Natural killer cell (primary cell): ENCODE data around the gene GPC4. TPM values are rescaled to one million over a fixed set of nuclear protein-coding genes. Genes with fewer than 3 reads are reported as not detected.

ENCODE experiments used
- ATAC-seq, 3 donors: fragments of 150-1000 bp in 2 of 3; fragments of 200-7000 bp in 1 of 3; cut with Tn5 transposase; 1 replicate in 1 of 3; 2 replicates in 2 of 3; pipeline ENCODE4 v1.10.0; 2021; ENCODE audit warnings: mild to moderate bottlenecking in 2 of 3, moderate library complexity in 2 of 3
- DNase-seq, 2 donors: peaks; one replicate each; pipeline versions ENCODE4 v3.0.0 to v3.0.0-alpha.2; 2013 to 2021; ENCODE audit warnings: mixed read lengths in 1 of 2
- H3K27ac ChIP-seq: one replicate; pipeline ENCODE4 v1.5.1; 2013; ENCODE audit warnings: mild to moderate bottlenecking, low read length
- H3K27me3 ChIP-seq: one replicate; pipeline ENCODE4 v1.6.1; 2013; ENCODE audit warnings: low read length; ENCODE audit not compliant: control insufficient read depth, insufficient read depth
- H3K36me3 ChIP-seq: one replicate; pipeline ENCODE4 v1.6.1; 2013; ENCODE audit warnings: low read length; ENCODE audit not compliant: control insufficient read depth, insufficient read depth
- H3K4me1 ChIP-seq: one replicate; pipeline ENCODE4 v1.6.1; 2013; ENCODE audit warnings: low read length; ENCODE audit not compliant: control insufficient read depth, insufficient read depth
- H3K4me3 ChIP-seq: one replicate; pipeline ENCODE4 v1.5.1; 2013; ENCODE audit warnings: low read length
- H3K9me3 ChIP-seq: one replicate; pipeline ENCODE4 v1.6.1; 2013; ENCODE audit warnings: low read length; ENCODE audit not compliant: control insufficient read depth, insufficient read depth
- H3K27ac Mint-ChIP-seq, 2 donors: one replicate each; pipeline ENCODE4 v1.8.0; 2022; ENCODE audit warnings: mild to moderate bottlenecking in 2 of 2, mixed read lengths in 2 of 2, moderate library complexity in 1 of 2
- H3K27me3 Mint-ChIP-seq, 2 donors: one replicate each; pipeline ENCODE4 v1.8.0; 2022; ENCODE audit warnings: low read depth in 2 of 2, mixed read lengths in 2 of 2
- H3K36me3 Mint-ChIP-seq: one replicate; pipeline ENCODE4 v1.8.0; 2022; ENCODE audit warnings: mixed read lengths
- H3K4me1 Mint-ChIP-seq, 2 donors: one replicate each; pipeline ENCODE4 v1.8.0; 2022; ENCODE audit warnings: mixed read lengths in 2 of 2
- H3K4me3 Mint-ChIP-seq: one replicate; pipeline ENCODE4 v1.8.0; 2022; ENCODE audit warnings: mild to moderate bottlenecking, moderate library complexity, mixed read lengths
- H3K9me3 Mint-ChIP-seq, 2 donors: one replicate each; pipeline ENCODE4 v1.8.0; 2022; ENCODE audit warnings: mixed read lengths in 2 of 2
- CTCF ChIP-seq: fragments of 200-600 bp; IDR thresholded peaks from one replicate; pipeline ENCODE4 v1.8.0; 2022; ENCODE audit warnings: antibody characterized with exemption
- WGBS: methylation state at CpG from one replicate; pipeline ENCODE4 v1.1.7; 2013; ENCODE audit warnings: missing lambda C conversion rate; ENCODE audit not compliant: insufficient coverage; 5-methylcytosine and 5-hydroxymethylcytosine counted together
- intact Hi-C: fragments of 100-400 bp; cut with micrococcal nuclease; formaldehyde crosslinking; loops from one replicate; pipeline ENCODE4 v1.14.2; 2022
- total RNA-seq, 4 donors: library from RNA; stranded (reverse); fragments of 120-200 nt in 1 of 4; gene quantifications; one replicate each; pipeline versions ENCODE4 v1.2.3 to v1.2.4, GENCODE V29; 2013 to 2022

Gene GPC4
- total RNA-seq, 3 donors from 2014 or later (not counting 1 experiment from before 2014, with no cell fraction given): 0.08 TPM; not detected in 2

GRCh38 chrX:133321451-133321850 lies 93.8 kb downstream of the GPC4 start:
- H3K4me3 Mint-ChIP-seq: no peak overlapping the region
- DNase-seq (no peak), ATAC-seq (no peak)
- no peak overlapping the region for H3K27ac ChIP-seq
- no CpG with 5 or more reads among the region's 1 CpG for WGBS
- H3K27ac Mint-ChIP-seq: no peak overlapping the region
- no peaks in the 10 kb centered on the region for H3K9me3 ChIP-seq
- H3K27me3 ChIP-seq: no peaks in the 10 kb centered on the region
- H3K9me3 Mint-ChIP-seq: no peaks in the 10 kb centered on the region
- intact Hi-C loops: no loop called here
- no peaks in the 10 kb centered on the region for H3K36me3 ChIP-seq
- no peaks in the 10 kb centered on the region for H3K4me1 Mint-ChIP-seq
- no peak for TF ChIP-seq CTCF
- peaks cover 0 to 23% of the 10 kb centered on the region in 2 donors for H3K27me3 Mint-ChIP-seq
- H3K4me1 ChIP-seq: no peaks in the 10 kb centered on the region
- no peak overlapping the region for H3K4me3 ChIP-seq
- no peaks in the 10 kb centered on the region for H3K36me3 Mint-ChIP-seq

- Histone ChIP-seq H3K27me3 (no peaks in the 10 kb centered on the region), H3K9me3 (no peaks in the 10 kb centered on the region), H3K4me1 (no peaks in the 10 kb centered on the region), H3K27ac (no peak overlapping the region), H3K36me3 (no peaks in the 10 kb centered on the region), H3K4me3 (no peak overlapping the region)
- DNase-seq (no peak), ATAC-seq (no peak)
- Mint-ChIP-seq H3K4me3 (no peak overlapping the region), H3K4me1 (no peaks in the 10 kb centered on the region), H3K36me3 (no peaks in the 10 kb centered on the region), H3K27ac (no peak overlapping the region), H3K27me3 (peaks cover 8 to 53% of the 10 kb centered on the region in 2 donors), H3K9me3 (no peaks in the 10 kb centered on the region)
- TF ChIP-seq CTCF: no peak
- intact Hi-C loops: no loop called here
Measured at GRCh38 chrX:133314281-133314680, 101.0 kb downstream of the GPC4 start.

GRCh38 chrX:133308499-133308897 lies 106.8 kb downstream of the GPC4 start:
- H3K4me1 ChIP-seq: no peaks in the 10 kb centered on the region
- DNase-seq (no peak), ATAC-seq (no peak)
- intact Hi-C loops: no loop called here
- no peaks in the 10 kb centered on the region for H3K36me3 ChIP-seq
- H3K27ac ChIP-seq: no peak overlapping the region
- WGBS: 100% methylated on average over 1 of the region's 5 CpGs
- H3K4me3 Mint-ChIP-seq: no peak overlapping the region
- no peaks in the 10 kb centered on the region for H3K9me3 ChIP-seq
- H3K4me1 Mint-ChIP-seq: no peaks in the 10 kb centered on the region
- no peak for TF ChIP-seq CTCF
- peaks cover 10 to 19% of the 10 kb centered on the region in 2 donors for H3K27me3 Mint-ChIP-seq
- H3K4me3 ChIP-seq: no peak overlapping the region
- no peak overlapping the region for H3K27ac Mint-ChIP-seq
- no peaks in the 10 kb centered on the region for H3K9me3 Mint-ChIP-seq
- H3K36me3 Mint-ChIP-seq: no peaks in the 10 kb centered on the region
- no peaks in the 10 kb centered on the region for H3K27me3 ChIP-seq
